HepG2 (cell line): ENCODE measurements around the gene KLHL21. TPM values are rescaled to one million over a fixed set of nuclear protein-coding genes. Genes with fewer than 3 reads are reported as not detected.
A peak's percentile ranks its signal among the peaks of the same experiment; 100 is the strongest.

ENCODE experiments used
- ATAC-seq: fragments of 200-7000 bp; cut with Tn5 transposase; 3 replicates; pipeline ENCODE4 v1.9.1; 2020; ENCODE audit warnings: mild to moderate bottlenecking, moderate library complexity
- BruUV-seq: library from RNA; stranded (reverse); fragments of 400-500 nt; replicated peaks from 2 replicates; lab custom pipeline; 2021; lab: Mats Ljungman, UMichigan
- CTCF ChIA-PET: fragments of 300-600 bp; formaldehyde crosslinking; extraction: SDS; loops from one replicate; lab custom pipeline; 2021; ENCODE audit warnings: low total read pairs, inconsistent platforms, low intra/inter-chr PET ratio; lab: Yijun Ruan, JAX
- POLR2A ChIA-PET: fragments of 350-600 bp; sonication (Branson Sonifier 250); formaldehyde crosslinking; loops from one replicate; lab custom pipeline; 2020; ENCODE audit warnings: antibody characterized with exemption, inconsistent platforms; lab: Yijun Ruan, JAX
- DNase-seq: peaks from one replicate; pipeline ENCODE4 v3.0.0-alpha.2; 2015; ENCODE audit warnings: low spot score
- FAIRE-seq: peaks from 3 replicates; lab custom pipeline; 2011; peaks lifted over from hg19 to GRCh38; lab: Jason Lieb, UNC
- H2AFZ ChIP-seq: one replicate; pipeline ENCODE4 v1.6.1; 2011; ENCODE audit warnings: low read length, inconsistent platforms
- H3K27ac ChIP-seq: fragments of 300-600 bp; 3 replicates; pipeline ENCODE4 v1.8.0; 2011; ENCODE audit warnings: mixed run types, mild to moderate bottlenecking, mixed read lengths, low read length, inconsistent platforms; ENCODE audit not compliant: insufficient read depth; ENCODE audit errors: extremely low read length
- H3K27me3 ChIP-seq, 2 experiments: fragments of 200-600 bp in 1 of 2; 2 replicates in 1 of 2; 3 replicates in 1 of 2; pipeline versions ENCODE4 v1.6.0 to v1.8.0; 2011; ENCODE audit warnings: low read length in 2 of 2, mild to moderate bottlenecking in 2 of 2, moderate library complexity in 2 of 2, inconsistent platforms in 1 of 2; ENCODE audit not compliant: insufficient read depth in 2 of 2, control insufficient read depth in 1 of 2
- H3K36me3 ChIP-seq, 2 experiments: fragments of 200-600 bp in 1 of 2; replicated peaks in 1 of 2; 2 replicates in 1 of 2; 3 replicates in 1 of 2; pipeline versions ENCODE4 v1.5.1 to v1.8.0; 2011; ENCODE audit warnings: low read length in 2 of 2, inconsistent platforms in 1 of 2; ENCODE audit not compliant: insufficient read depth in 2 of 2, control insufficient read depth in 1 of 2
- H3K4me1 ChIP-seq: 2 replicates; pipeline ENCODE4 v1.5.1; 2012; ENCODE audit warnings: low read length, inconsistent platforms; ENCODE audit not compliant: insufficient read depth
- H3K4me2 ChIP-seq: 2 replicates; pipeline ENCODE4 v1.6.0; 2011; ENCODE audit warnings: low read depth, low read length, inconsistent platforms
- H3K4me3 ChIP-seq, 3 experiments: fragments of 200-600 bp in 1 of 3; sonication (generic), shearing (Covaris generic) in 1 of 3; replicated peaks in 1 of 3; 2 replicates each; pipeline ENCODE4 v1.5.1; 2011 to 2016; ENCODE audit warnings: low read length in 3 of 3, inconsistent platforms in 2 of 3, low read depth in 2 of 3, mild to moderate bottlenecking in 2 of 3, control low read depth in 1 of 3, mixed read lengths in 1 of 3; ENCODE audit not compliant: insufficient read depth in 1 of 3
- H3K79me2 ChIP-seq: one replicate; pipeline ENCODE4 v1.6.1; 2011; ENCODE audit warnings: low read length, inconsistent platforms; ENCODE audit not compliant: insufficient read depth
- H3K9ac ChIP-seq: 2 replicates; pipeline ENCODE4 v1.6.0; 2011; ENCODE audit warnings: mild to moderate bottlenecking, low read depth, low read length, inconsistent platforms; ENCODE audit not compliant: insufficient read depth
- H3K9me3 ChIP-seq: 2 replicates; pipeline ENCODE4 v1.5.1; 2012; ENCODE audit warnings: mild to moderate bottlenecking, low read length
- H4K20me1 ChIP-seq: 2 replicates; pipeline ENCODE4 v1.6.0; 2011; ENCODE audit warnings: inconsistent platforms, mild to moderate bottlenecking, low read length, moderate library complexity; ENCODE audit not compliant: insufficient read depth
- HNRNPUL1 ChIP-seq: fragments of 200-400 bp; formaldehyde crosslinking; IDR thresholded peaks from 2 replicates; pipeline ENCODE4 v1.6.1; 2017; ENCODE audit warnings: low read depth, mild to moderate bottlenecking, low read length, moderate library complexity
- PHF21A ChIP-seq: sonication (generic); formaldehyde crosslinking; IDR thresholded peaks from 2 replicates; pipeline ENCODE4 v1.5.0; 2020; ENCODE audit warnings: mild to moderate bottlenecking, missing genetic modification reagents
- TOE1 ChIP-seq: sonication (generic); formaldehyde crosslinking; IDR thresholded peaks from 2 replicates; pipeline ENCODE4 v1.4.0; 2020; ENCODE audit warnings: mild to moderate bottlenecking, missing genetic modification reagents
- ZNF335 ChIP-seq: sonication (generic); formaldehyde crosslinking; IDR thresholded peaks from 2 replicates; pipeline ENCODE4 v1.4.0; 2020; ENCODE audit warnings: missing genetic modification reagents
- ZNF572 ChIP-seq: sonication (generic); formaldehyde crosslinking; IDR thresholded peaks from 2 replicates; pipeline ENCODE4 v1.5.1; 2020; ENCODE audit warnings: mild to moderate bottlenecking, missing genetic modification reagents
- ZNF776 ChIP-seq: sonication (generic); formaldehyde crosslinking; IDR thresholded peaks from 2 replicates; pipeline ENCODE4 v1.4.0; 2020; ENCODE audit warnings: mild to moderate bottlenecking, missing genetic modification reagents
- ZSCAN29 ChIP-seq: sonication (generic); formaldehyde crosslinking; conservative IDR thresholded peaks from 2 replicates; pipeline ENCODE4 v1.4.0; 2020; ENCODE audit warnings: mild to moderate bottlenecking, missing genetic modification reagents
- WGBS: methylation state at CpG from one replicate; pipeline ENCODE4 v1.1.6; 2017; ENCODE audit warnings: low lambda C conversion rate; 5-methylcytosine and 5-hydroxymethylcytosine counted together
- in situ Hi-C: cut with HindIII; loops from 2 replicates; pipeline ENCODE4 v1.10.0; 2017; ENCODE audit warnings: low pct_unique_long_range_greater_than_20kb; ENCODE audit not compliant: extremely low pct_ligation_motif_present
- intact Hi-C: fragments of 100-400 bp; cut with micrococcal nuclease; formaldehyde crosslinking; loops from one replicate; pipeline ENCODE4 v1.10.0; 2022; ENCODE audit not compliant: unreplicated experiment
- polyA plus RNA-seq, 8 experiments: library from polyadenylated mRNA; depleted of rRNA in 3 of 8; stranded (reverse) in 7 of 8; unstranded in 1 of 8; fragments of >200 nt; fragmentation: Illumina TruSeq in 4 of 8; extraction: Trizol in 4 of 8; gene quantifications; 2 replicates each; pipeline versions ENCODE4 v1.2.1 to v1.2.3, GENCODE V29; 2011 to 2016; ENCODE audit warnings: low read depth in 4 of 8, missing spikeins in 1 of 8, mixed read lengths in 1 of 8; ENCODE audit not compliant: insufficient read depth in 1 of 8
- total RNA-seq, 5 experiments: library from RNA; depleted of rRNA; stranded (reverse); fragments of >200 nt; fragmentation: Illumina TruSeq; extraction: Trizol; gene quantifications; 2 replicates each; pipeline ENCODE4 v1.2.3, GENCODE V29; 2016; ENCODE audit warnings: low read depth in 1 of 5
- TF ChIP-seq, protein P1 (sequence below), 2 experiments: sonication (generic) in 1 of 2; formaldehyde crosslinking in 1 of 2; IDR thresholded peaks; 2 replicates each; pipeline versions ENCODE4 v1.6.1 to v1.9.0; 2014 to 2022; ENCODE audit warnings: antibody characterized with exemption in 1 of 2, borderline replicate concordance in 1 of 2, inconsistent platforms in 1 of 2, low read depth in 1 of 2, missing genetic modification reagents in 1 of 2
- TF ChIP-seq, protein P2 (sequence below): IDR thresholded peaks from 2 replicates; pipeline ENCODE4 v1.6.1; 2016; ENCODE audit warnings: low read depth
- TF ChIP-seq, protein P3 (sequence below): sonication (generic); formaldehyde crosslinking; IDR thresholded peaks from 2 replicates; pipeline ENCODE4 v1.4.0; 2020; ENCODE audit warnings: missing genetic modification reagents
- TF ChIP-seq, protein P4 (sequence below): IDR thresholded peaks from 2 replicates; pipeline ENCODE4 v1.6.1; 2018; ENCODE audit warnings: missing genetic modification reagents, mild to moderate bottlenecking, missing compliant biosample characterization

Gene KLHL21
- total and polyA plus RNA-seq, 2 of the 13 experiments (the other 11 are each of a cell fraction or from before 2014, with no cell fraction given): 14.8 to 25.0 TPM

DNA sequence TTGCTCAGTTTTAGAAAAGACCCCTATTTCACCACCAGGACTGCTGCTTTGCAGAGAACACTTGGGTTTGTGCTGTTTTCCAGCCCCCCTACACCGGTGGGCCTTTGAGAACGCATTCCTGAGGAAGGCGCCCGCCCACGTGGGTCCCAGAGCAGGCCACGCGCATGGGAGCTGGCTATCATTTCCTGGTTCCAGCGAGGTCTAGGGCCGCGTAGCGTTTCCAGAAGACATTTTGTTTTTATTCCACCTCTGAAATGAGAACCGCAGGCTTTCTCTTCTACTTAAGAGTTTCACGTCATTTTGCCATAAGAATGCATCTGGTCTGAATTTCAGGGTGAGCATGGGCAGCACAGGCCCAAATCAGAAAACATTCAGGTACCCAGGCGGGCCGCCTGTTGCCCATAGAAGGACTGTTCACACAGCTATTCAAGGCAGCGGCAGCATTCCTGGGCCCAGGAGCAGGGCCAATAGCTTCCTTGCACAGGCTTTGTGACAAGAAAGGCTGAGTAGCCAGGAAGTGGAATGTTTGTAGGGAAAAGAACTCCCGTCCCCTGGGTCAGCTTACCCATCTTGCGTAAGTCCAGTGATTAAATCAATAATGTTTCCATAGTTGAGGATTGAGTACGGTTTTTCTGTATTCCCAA lies 1.4 kb upstream of the KLHL21 start (continued):
- TF ChIP-seq, protein P1, sequence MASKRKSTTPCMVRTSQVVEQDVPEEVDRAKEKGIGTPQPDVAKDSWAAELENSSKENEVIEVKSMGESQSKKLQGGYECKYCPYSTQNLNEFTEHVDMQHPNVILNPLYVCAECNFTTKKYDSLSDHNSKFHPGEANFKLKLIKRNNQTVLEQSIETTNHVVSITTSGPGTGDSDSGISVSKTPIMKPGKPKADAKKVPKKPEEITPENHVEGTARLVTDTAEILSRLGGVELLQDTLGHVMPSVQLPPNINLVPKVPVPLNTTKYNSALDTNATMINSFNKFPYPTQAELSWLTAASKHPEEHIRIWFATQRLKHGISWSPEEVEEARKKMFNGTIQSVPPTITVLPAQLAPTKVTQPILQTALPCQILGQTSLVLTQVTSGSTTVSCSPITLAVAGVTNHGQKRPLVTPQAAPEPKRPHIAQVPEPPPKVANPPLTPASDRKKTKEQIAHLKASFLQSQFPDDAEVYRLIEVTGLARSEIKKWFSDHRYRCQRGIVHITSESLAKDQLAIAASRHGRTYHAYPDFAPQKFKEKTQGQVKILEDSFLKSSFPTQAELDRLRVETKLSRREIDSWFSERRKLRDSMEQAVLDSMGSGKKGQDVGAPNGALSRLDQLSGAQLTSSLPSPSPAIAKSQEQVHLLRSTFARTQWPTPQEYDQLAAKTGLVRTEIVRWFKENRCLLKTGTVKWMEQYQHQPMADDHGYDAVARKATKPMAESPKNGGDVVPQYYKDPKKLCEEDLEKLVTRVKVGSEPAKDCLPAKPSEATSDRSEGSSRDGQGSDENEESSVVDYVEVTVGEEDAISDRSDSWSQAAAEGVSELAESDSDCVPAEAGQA (IDR thresholded peaks at IDR 0.05; ENCODE audit: low read depth): no peak; the same call in 1 of the 2 replicates
- TF ChIP-seq, protein P1 (CRISPR knock-in tag; IDR thresholded peaks at IDR 0.05; ENCODE audit: borderline replicate concordance): no peak
- TF ChIP-seq TOE1 (CRISPR knock-in tag): no peak

DNA sequence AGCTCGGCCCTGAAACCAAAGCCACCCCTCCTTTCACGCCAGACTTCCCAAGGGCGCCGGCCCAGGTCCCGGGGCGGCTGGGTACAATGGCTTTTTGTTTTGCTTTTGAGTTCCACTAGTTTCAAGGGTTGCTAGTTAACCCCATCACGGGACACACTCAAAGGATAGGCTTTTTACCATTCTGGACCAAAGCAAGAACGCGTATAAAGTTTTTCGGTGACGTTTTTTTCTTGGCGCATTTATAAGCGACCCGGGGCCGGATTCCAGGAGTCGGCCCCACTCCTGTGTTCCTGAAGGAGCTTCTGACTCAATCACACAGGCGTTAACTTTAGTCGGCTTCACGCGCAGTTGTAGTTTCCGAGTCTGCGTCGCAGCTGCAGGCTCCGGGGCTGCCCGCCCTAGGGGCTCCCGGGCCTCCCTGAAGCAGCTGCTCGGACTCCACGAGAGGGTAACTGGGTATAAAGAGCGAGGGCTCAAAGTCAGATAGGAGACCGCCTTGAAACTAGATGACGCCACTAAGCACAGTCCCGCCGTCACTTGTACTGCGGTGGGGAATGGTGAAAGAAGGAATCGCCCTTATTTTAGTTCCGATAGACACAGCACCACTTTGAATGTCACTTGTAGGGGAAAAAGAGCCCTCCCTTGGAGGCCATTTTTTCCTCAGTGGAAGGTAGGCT lies 707 bp upstream of the KLHL21 start:
- Histone ChIP-seq H3K79me2 (peaks cover 37% of the 10 kb centered on the region), H3K4me1 (peaks cover 42% of the 10 kb centered on the region), H3K9me3 (no peaks in the 10 kb centered on the region), H3K4me2 (peak overlapping the region; percentile 98), H3K9ac (peak overlapping the region; percentile 97), H3K4me3 (peak overlapping the region; percentile 66 to 92 (median 78)), H4K20me1 (peaks cover 26% of the 10 kb centered on the region), H2AFZ (no peak overlapping the region), H3K27me3 (no peaks in the 10 kb centered on the region; a peak in 1 of 5 replicates), H3K36me3 (peaks cover 3 to 11% of the 10 kb centered on the region in 2 experiments; a peak in 3 of 5 replicates), H3K27ac (peak overlapping the region; percentile 100)
- POLR2A ChIA-PET: interaction anchor here (0.6 to 7.1 kb wide), 15 partner anchors 8 to 182 kb away, joined by 3 to 113 read pairs (median 4); partner anchors contain the start of genes CAMTA1, NOL9, PHF13 and TAS1R1
- intact Hi-C loops: no loop called here
- peak; percentile 37 for ATAC-seq
- TSS peak; percentile 95 for BruUV-seq
- under 1% methylated on average over 32 of the region's 36 CpGs for WGBS
- in situ Hi-C loops: no loop called here
- CTCF ChIA-PET: no interaction called here
- DNase-seq: peak; percentile 86
- no peak for FAIRE-seq
- 0 out of 2 replicates have a peak, but pooled peaks have one; percentile 47 for TF ChIP-seq ZNF776
- TF ChIP-seq ZNF335 (CRISPR knock-in tag): no peak; the same call in 1 of the 2 replicates
- no peak for TF ChIP-seq ZNF572 (CRISPR knock-in tag)
- TF ChIP-seq ZSCAN29 (CRISPR knock-in tag): 0 out of 2 replicates have a peak, but pooled peaks have one; percentile 34
- TF ChIP-seq, protein P2, sequence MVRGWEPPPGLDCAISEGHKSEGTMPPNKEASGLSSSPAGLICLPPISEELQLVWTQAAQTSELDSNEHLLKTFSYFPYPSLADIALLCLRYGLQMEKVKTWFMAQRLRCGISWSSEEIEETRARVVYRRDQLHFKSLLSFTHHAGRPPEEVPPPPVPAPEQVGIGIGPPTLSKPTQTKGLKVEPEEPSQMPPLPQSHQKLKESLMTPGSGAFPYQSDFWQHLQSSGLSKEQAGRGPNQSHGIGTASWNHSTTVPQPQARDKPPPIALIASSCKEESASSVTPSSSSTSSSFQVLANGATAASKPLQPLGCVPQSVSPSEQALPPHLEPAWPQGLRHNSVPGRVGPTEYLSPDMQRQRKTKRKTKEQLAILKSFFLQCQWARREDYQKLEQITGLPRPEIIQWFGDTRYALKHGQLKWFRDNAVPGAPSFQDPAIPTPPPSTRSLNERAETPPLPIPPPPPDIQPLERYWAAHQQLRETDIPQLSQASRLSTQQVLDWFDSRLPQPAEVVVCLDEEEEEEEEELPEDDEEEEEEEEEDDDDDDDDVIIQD (CRISPR knock-in tag): no peak
- TF ChIP-seq PHF21A (CRISPR knock-in tag): peak; percentile 35
- TF ChIP-seq HNRNPUL1: no peak
- TF ChIP-seq, protein P3, sequence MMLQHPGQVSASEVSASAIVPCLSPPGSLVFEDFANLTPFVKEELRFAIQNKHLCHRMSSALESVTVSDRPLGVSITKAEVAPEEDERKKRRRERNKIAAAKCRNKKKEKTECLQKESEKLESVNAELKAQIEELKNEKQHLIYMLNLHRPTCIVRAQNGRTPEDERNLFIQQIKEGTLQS (CRISPR knock-in tag): peak; percentile 6; the same call in 1 of the 2 replicates
- TF ChIP-seq, protein P4, sequence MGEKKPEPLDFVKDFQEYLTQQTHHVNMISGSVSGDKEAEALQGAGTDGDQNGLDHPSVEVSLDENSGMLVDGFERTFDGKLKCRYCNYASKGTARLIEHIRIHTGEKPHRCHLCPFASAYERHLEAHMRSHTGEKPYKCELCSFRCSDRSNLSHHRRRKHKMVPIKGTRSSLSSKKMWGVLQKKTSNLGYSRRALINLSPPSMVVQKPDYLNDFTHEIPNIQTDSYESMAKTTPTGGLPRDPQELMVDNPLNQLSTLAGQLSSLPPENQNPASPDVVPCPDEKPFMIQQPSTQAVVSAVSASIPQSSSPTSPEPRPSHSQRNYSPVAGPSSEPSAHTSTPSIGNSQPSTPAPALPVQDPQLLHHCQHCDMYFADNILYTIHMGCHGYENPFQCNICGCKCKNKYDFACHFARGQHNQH (CRISPR knock-in tag): 0 out of 2 replicates have a peak, but pooled peaks have one; percentile 14
